A549 (cell line): ENCODE results near the gene BEND6. TPM values are rescaled to one million over a fixed set of nuclear protein-coding genes. Genes with fewer than 3 reads are reported as not detected.

ENCODE experiments used
- ATAC-seq, 2 experiments: fragments of 200-7000 bp in 1 of 2; fragments of >200 bp in 1 of 2; cut with Nextera tagmentation in 1 of 2; cut with Tn5 transposase in 1 of 2; 3 replicates each; pipeline versions ENCODE4 v1.8.0 to v1.9.1; 2018 to 2020; ENCODE audit warnings: mild to moderate bottlenecking in 1 of 2, moderate library complexity in 1 of 2
- CTCF ChIA-PET: fragments of 300-600 bp; sonication (Branson Sonifier 250); formaldehyde crosslinking; extraction: SDS; loops from one replicate; lab custom pipeline; 2021; ENCODE audit warnings: antibody characterized with exemption, inconsistent platforms; lab: Yijun Ruan, JAX
- POLR2A ChIA-PET: fragments of 350-600 bp; formaldehyde crosslinking; extraction: SDS; loops from one replicate; lab custom pipeline; 2021; ENCODE audit warnings: antibody characterized with exemption, inconsistent platforms; lab: Yijun Ruan, JAX
- DNase-seq, 2 experiments: peaks; one replicate each; pipeline versions ENCODE4 v3.0.0 to v3.0.0-alpha.2; 2011 to 2016; ENCODE audit warnings: low read depth in 1 of 2, low spot score in 1 of 2
- FAIRE-seq: peaks from 2 replicates; lab custom pipeline; 2011; peaks lifted over from hg19 to GRCh38; lab: Jason Lieb, UNC
- H3K27ac ChIP-seq, 2 experiments: fragments of >200 bp; sonication (Bioruptor Twin); formaldehyde crosslinking; 3 replicates each; pipeline ENCODE4 v1.5.1; 2016 to 2017
- H3K4me1 ChIP-seq: fragments of >200 bp; sonication (Bioruptor Twin); formaldehyde crosslinking; 3 replicates; pipeline ENCODE4 v1.6.1; 2016
- H3K4me2 ChIP-seq: fragments of >200 bp; sonication (Bioruptor Twin); formaldehyde crosslinking; 3 replicates; pipeline ENCODE4 v1.6.1; 2016
- H3K4me3 ChIP-seq: fragments of >200 bp; sonication (Bioruptor Twin); formaldehyde crosslinking; 3 replicates; pipeline ENCODE4 v1.5.1; 2016
- H3K9me3 ChIP-seq: fragments of >200 bp; sonication (Bioruptor Twin); formaldehyde crosslinking; 3 replicates; pipeline ENCODE4 v1.6.1; 2016
- BHLHE40 ChIP-seq: IDR thresholded peaks from 2 replicates; pipeline ENCODE4 v1.6.1; 2012; ENCODE audit warnings: low read depth, low read length, inconsistent platforms
- CBX8 ChIP-seq: fragments of 200-600 bp; sonication (generic); IDR thresholded peaks from 2 replicates; pipeline ENCODE4 v1.6.1; 2016
- CEBPB ChIP-seq, 2 experiments: fragments of >200 bp in 1 of 2; sonication (Bioruptor Twin) in 1 of 2; formaldehyde crosslinking in 1 of 2; IDR thresholded peaks; 2 replicates each; pipeline ENCODE4 v1.6.1; 2012 to 2016
- ELK1 ChIP-seq: fragments of 150-350 bp; IDR thresholded peaks from 2 replicates; pipeline ENCODE4 v1.6.1; 2014; ENCODE audit warnings: low read depth, mild to moderate bottlenecking, low read length
- EP300 ChIP-seq, 2 experiments: fragments of >200 bp; sonication (Bioruptor Twin); formaldehyde crosslinking; IDR thresholded peaks; 2 replicates in 1 of 2; 3 replicates in 1 of 2; pipeline ENCODE4 v1.6.1; 2016 to 2017
- ESRRA ChIP-seq: fragments of 150-350 bp; IDR thresholded peaks from 2 replicates; pipeline ENCODE4 v1.6.1; 2014; ENCODE audit warnings: mild to moderate bottlenecking, low read length, borderline replicate concordance
- FOSB ChIP-seq: fragments of 250-450 bp; sonication (Bioruptor Pico); IDR thresholded peaks from 2 replicates; pipeline ENCODE4 v1.5.0; 2020; ENCODE audit warnings: mild to moderate bottlenecking, moderate library complexity
- FOSL2 ChIP-seq, 2 experiments: fragments of 450-650 bp in 1 of 2; fragments of >200 bp in 1 of 2; sonication (Bioruptor Twin) in 1 of 2; formaldehyde crosslinking; IDR thresholded peaks; 2 replicates each; pipeline versions ENCODE4 v1.5.0 to v1.6.1; 2016 to 2020; ENCODE audit warnings: mild to moderate bottlenecking in 1 of 2, moderate library complexity in 1 of 2
- FOXS1 ChIP-seq: fragments of 250-450 bp; sonication (Bioruptor Pico); IDR thresholded peaks from 2 replicates; pipeline ENCODE4 v1.5.0; 2020; ENCODE audit warnings: mild to moderate bottlenecking, moderate library complexity
- GATA3 ChIP-seq: IDR thresholded peaks from 2 replicates; pipeline ENCODE4 v1.6.1; 2012; ENCODE audit warnings: borderline replicate concordance
- HEYL ChIP-seq: fragments of 250-450 bp; sonication (Bioruptor Pico); IDR thresholded peaks from 2 replicates; pipeline ENCODE4 v1.8.0; 2021; ENCODE audit warnings: mild to moderate bottlenecking, moderate library complexity
- HOXA7 ChIP-seq: fragments of 250-450 bp; sonication (Bioruptor Pico); IDR thresholded peaks from 2 replicates; pipeline ENCODE4 v1.5.0; 2020; ENCODE audit warnings: mild to moderate bottlenecking, moderate library complexity
- JUN ChIP-seq, 2 experiments: fragments of >200 bp; sonication (Bioruptor Twin); formaldehyde crosslinking; IDR thresholded peaks; 2 replicates in 1 of 2; 3 replicates in 1 of 2; pipeline ENCODE4 v1.6.1; 2016 to 2017
- JUNB ChIP-seq: fragments of >200 bp; sonication (Bioruptor Twin); formaldehyde crosslinking; IDR thresholded peaks from 2 replicates; pipeline ENCODE4 v1.6.1; 2016
- KDM1A ChIP-seq: fragments of 200-600 bp; sonication (generic); IDR thresholded peaks from 2 replicates; pipeline ENCODE4 v1.6.1; 2016; ENCODE audit warnings: low read depth, mild to moderate bottlenecking
- KDM5A ChIP-seq: fragments of 200-600 bp; sonication (generic); IDR thresholded peaks from 2 replicates; pipeline ENCODE4 v1.6.1; 2016; ENCODE audit warnings: antibody characterized with exemption, mild to moderate bottlenecking
- MAZ ChIP-seq: fragments of 150-350 bp; IDR thresholded peaks from 2 replicates; pipeline ENCODE4 v1.6.1; 2014; ENCODE audit warnings: antibody characterized with exemption, low read depth, low read length, borderline replicate concordance
- NFE2L2 ChIP-seq: fragments of 150-350 bp; conservative IDR thresholded peaks from 2 replicates; pipeline ENCODE4 v1.6.1; 2014; ENCODE audit warnings: low read length
- NPAS2 ChIP-seq: fragments of 250-450 bp; sonication (Bioruptor Pico); IDR thresholded peaks from 2 replicates; pipeline ENCODE4 v1.8.0; 2022; ENCODE audit warnings: mild to moderate bottlenecking, moderate library complexity, borderline replicate concordance
- NR3C1 ChIP-seq: fragments of >200 bp; sonication (Bioruptor Twin); formaldehyde crosslinking; IDR thresholded peaks from 3 replicates; pipeline ENCODE4 v1.6.1; 2017
- POLR2A ChIP-seq: IDR thresholded peaks from 2 replicates; pipeline ENCODE4 v1.6.1; 2012; ENCODE audit warnings: mild to moderate bottlenecking, low read length
- POLR2AphosphoS2 ChIP-seq: conservative IDR thresholded peaks from 2 replicates; pipeline ENCODE4 v1.6.1; 2012; ENCODE audit warnings: low read length, improper control_type of control experiment, inconsistent platforms
- RFX5 ChIP-seq: fragments of 450-650 bp; IDR thresholded peaks from 2 replicates; pipeline ENCODE4 v1.7.1; 2014; ENCODE audit warnings: antibody characterized with exemption, mild to moderate bottlenecking, moderate library complexity
- SMC3 ChIP-seq: fragments of >200 bp; sonication (Bioruptor Twin); formaldehyde crosslinking; IDR thresholded peaks from 3 replicates; pipeline ENCODE4 v1.6.1; 2018; ENCODE audit warnings: inconsistent platforms
- TFCP2L1 ChIP-seq: fragments of 250-450 bp; sonication (Bioruptor Pico); IDR thresholded peaks from 2 replicates; pipeline ENCODE4 v1.5.0; 2021; ENCODE audit warnings: mild to moderate bottlenecking
- TP53 ChIP-seq: fragments of 250-450 bp; sonication (Bioruptor Pico); IDR thresholded peaks from 2 replicates; pipeline ENCODE4 v1.5.0; 2021; ENCODE audit warnings: mild to moderate bottlenecking, moderate library complexity
- ZFP36 ChIP-seq: fragments of 450-650 bp; IDR thresholded peaks from 2 replicates; pipeline ENCODE4 v1.6.1; 2014; ENCODE audit warnings: borderline replicate concordance; ENCODE audit not compliant: partially characterized antibody
- ZNF302 ChIP-seq: fragments of 250-450 bp; sonication (Bioruptor Pico); IDR thresholded peaks from 2 replicates; pipeline ENCODE4 v1.9.0; 2021; ENCODE audit warnings: inconsistent platforms, mild to moderate bottlenecking, moderate library complexity
- WGBS: methylation state at CpG from one replicate; pipeline ENCODE4 v1.1.6; 2017; ENCODE audit errors: missing lambda C conversion rate; 5-methylcytosine and 5-hydroxymethylcytosine counted together
- polyA plus RNA-seq, 4 experiments: library from polyadenylated mRNA; depleted of rRNA in 3 of 4; stranded (reverse); fragments of >200 nt; fragmentation: RNase III in 1 of 4; extraction: RNeasy Plus Mini Kit Qiagen cat#74134 plus additional on column Dnase treatment in 1 of 4; gene quantifications; 2 replicates in 3 of 4; 3 replicates in 1 of 4; pipeline ENCODE4 v1.2.3, GENCODE V29; 2011 to 2017
- TF ChIP-seq, protein P1 (sequence below): fragments of >200 bp; sonication (Bioruptor Twin); formaldehyde crosslinking; IDR thresholded peaks from 3 replicates; pipeline ENCODE4 v1.5.1; 2016
- TF ChIP-seq, protein P2 (sequence below): fragments of 250-450 bp; sonication (Bioruptor Pico); IDR thresholded peaks from 2 replicates; pipeline ENCODE4 v1.5.0; 2020; ENCODE audit warnings: low read depth, mild to moderate bottlenecking, moderate library complexity
- TF ChIP-seq, protein P3 (sequence below): fragments of 250-450 bp; sonication (Bioruptor Pico); IDR thresholded peaks from 2 replicates; pipeline ENCODE4 v1.5.0; 2021; ENCODE audit warnings: mild to moderate bottlenecking, moderate library complexity, borderline replicate concordance

Gene BEND6
- polyA plus RNA-seq, 2 of the 4 experiments (the other 2 are of a cell fraction): 2.1 to 2.9 TPM

DNA sequence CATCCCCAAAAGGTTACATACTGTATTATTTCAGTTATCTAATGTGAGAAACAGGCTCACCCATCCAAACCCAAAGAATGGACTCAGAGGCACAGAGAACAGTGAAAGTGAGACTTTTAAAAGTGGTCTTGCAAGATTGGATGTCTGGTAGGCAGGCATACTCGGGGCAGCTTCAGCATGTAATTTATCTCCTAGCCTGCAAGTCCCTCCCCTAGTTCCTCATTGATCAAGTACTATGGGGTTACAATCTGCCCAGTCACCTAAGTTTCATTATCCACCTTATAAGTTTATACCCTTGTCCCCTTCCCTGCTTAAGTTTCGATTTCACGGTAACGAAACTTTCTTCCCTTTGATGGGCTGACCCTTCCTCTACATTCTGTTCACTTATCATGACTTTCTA, 114.3 kb downstream of the BEND6 start:
- H3K27ac ChIP-seq: no peak overlapping the region
- POLR2A ChIA-PET: no interaction called here
- FAIRE-seq (no peak), DNase-seq (no peak), ATAC-seq (no peak)
- no peak overlapping the region for H3K4me3 ChIP-seq
- 91% methylated on average over 4 of the region's 4 CpGs for WGBS
- no peak for TF ChIP-seq TP53 (CRISPR knock-in tag)
- CTCF ChIA-PET: no interaction called here
- H3K9me3 ChIP-seq: no peaks in the 10 kb centered on the region
- no peaks in the 10 kb centered on the region for H3K4me1 ChIP-seq
- H3K4me2 ChIP-seq: no peak overlapping the region

GRCh38 chr6:57069920-57070331, 115.0 kb downstream of the BEND6 start:
- H3K4me3 ChIP-seq: no peak overlapping the region
- H3K4me1 ChIP-seq: no peaks in the 10 kb centered on the region
- no peak for DNase-seq
- 93% methylated on average over 8 of the region's 9 CpGs for WGBS
- FAIRE-seq: no peak
- no peak overlapping the region for H3K27ac ChIP-seq
- no peaks in the 10 kb centered on the region for H3K9me3 ChIP-seq
- ChIA-PET CTCF (no interaction called here), POLR2A (no interaction called here)
- no peak overlapping the region for H3K4me2 ChIP-seq
- TF ChIP-seq EP300 (IDR thresholded peaks at IDR 0.05) (no peak), ESRRA (no peak), NPAS2 (CRISPR knock-in tag) (no peak), FOSL2 (IDR thresholded peaks at IDR 0.05) (no peak), FOSL2 (CRISPR knock-in tag; IDR thresholded peaks at IDR 0.05) (no peak), FOSB (CRISPR knock-in tag) (no peak), JUNB (no peak), CEBPB (IDR thresholded peaks at IDR 0.05) (no peak), KDM1A (no peak), ZFP36 (no peak), MAZ (no peak), CBX8 (no peak), SMC3 (no peak), HOXA7 (no peak), GATA3 (no peak), HEYL (no peak)
- TF ChIP-seq, protein P1, sequence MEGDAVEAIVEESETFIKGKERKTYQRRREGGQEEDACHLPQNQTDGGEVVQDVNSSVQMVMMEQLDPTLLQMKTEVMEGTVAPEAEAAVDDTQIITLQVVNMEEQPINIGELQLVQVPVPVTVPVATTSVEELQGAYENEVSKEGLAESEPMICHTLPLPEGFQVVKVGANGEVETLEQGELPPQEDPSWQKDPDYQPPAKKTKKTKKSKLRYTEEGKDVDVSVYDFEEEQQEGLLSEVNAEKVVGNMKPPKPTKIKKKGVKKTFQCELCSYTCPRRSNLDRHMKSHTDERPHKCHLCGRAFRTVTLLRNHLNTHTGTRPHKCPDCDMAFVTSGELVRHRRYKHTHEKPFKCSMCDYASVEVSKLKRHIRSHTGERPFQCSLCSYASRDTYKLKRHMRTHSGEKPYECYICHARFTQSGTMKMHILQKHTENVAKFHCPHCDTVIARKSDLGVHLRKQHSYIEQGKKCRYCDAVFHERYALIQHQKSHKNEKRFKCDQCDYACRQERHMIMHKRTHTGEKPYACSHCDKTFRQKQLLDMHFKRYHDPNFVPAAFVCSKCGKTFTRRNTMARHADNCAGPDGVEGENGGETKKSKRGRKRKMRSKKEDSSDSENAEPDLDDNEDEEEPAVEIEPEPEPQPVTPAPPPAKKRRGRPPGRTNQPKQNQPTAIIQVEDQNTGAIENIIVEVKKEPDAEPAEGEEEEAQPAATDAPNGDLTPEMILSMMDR: no peak
- TF ChIP-seq, protein P2, sequence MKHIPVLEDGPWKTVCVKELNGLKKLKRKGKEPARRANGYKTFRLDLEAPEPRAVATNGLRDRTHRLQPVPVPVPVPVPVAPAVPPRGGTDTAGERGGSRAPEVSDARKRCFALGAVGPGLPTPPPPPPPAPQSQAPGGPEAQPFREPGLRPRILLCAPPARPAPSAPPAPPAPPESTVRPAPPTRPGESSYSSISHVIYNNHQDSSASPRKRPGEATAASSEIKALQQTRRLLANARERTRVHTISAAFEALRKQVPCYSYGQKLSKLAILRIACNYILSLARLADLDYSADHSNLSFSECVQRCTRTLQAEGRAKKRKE (CRISPR knock-in tag): no peak
- ATAC-seq: no peak

GRCh38 chr6:57072108-57072507, 117.2 kb downstream of the BEND6 start:
- ChIA-PET POLR2A (no interaction called here), CTCF (no interaction called here)
- Histone ChIP-seq H3K4me3 (no peak overlapping the region), H3K4me2 (no peak overlapping the region), H3K27ac (no peak overlapping the region), H3K9me3 (no peaks in the 10 kb centered on the region), H3K4me1 (no peaks in the 10 kb centered on the region)
- WGBS: 92% methylated on average over 3 of the region's 3 CpGs
- TF ChIP-seq, protein P3, sequence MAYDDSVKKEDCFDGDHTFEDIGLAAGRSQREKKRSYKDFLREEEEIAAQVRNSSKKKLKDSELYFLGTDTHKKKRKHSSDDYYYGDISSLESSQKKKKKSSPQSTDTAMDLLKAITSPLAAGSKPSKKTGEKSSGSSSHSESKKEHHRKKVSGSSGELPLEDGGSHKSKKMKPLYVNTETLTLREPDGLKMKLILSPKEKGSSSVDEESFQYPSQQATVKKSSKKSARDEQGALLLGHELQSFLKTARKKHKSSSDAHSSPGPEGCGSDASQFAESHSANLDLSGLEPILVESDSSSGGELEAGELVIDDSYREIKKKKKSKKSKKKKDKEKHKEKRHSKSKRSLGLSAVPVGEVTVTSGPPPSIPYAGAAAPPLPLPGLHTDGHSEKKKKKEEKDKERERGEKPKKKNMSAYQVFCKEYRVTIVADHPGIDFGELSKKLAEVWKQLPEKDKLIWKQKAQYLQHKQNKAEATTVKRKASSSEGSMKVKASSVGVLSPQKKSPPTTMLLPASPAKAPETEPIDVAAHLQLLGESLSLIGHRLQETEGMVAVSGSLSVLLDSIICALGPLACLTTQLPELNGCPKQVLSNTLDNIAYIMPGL (CRISPR knock-in tag): no peak
- TF ChIP-seq FOXS1 (no peak), POLR2AphosphoS2 (no peak), CBX8 (no peak), ZNF302 (CRISPR knock-in tag) (no peak), TFCP2L1 (CRISPR knock-in tag) (no peak), CEBPB (IDR thresholded peaks at IDR 0.05) (no peak), HOXA7 (no peak), RFX5 (no peak), JUNB (no peak), BHLHE40 (no peak), KDM5A (no peak), FOSL2 (IDR thresholded peaks at IDR 0.05) (no peak), FOSL2 (CRISPR knock-in tag; IDR thresholded peaks at IDR 0.05) (no peak), POLR2A (no peak), NR3C1 (no peak), EP300 (IDR thresholded peaks at IDR 0.05) (no peak), JUN (IDR thresholded peaks at IDR 0.05) (no peak), NFE2L2 (no peak), ELK1 (no peak)
- no peak for DNase-seq
- no peak for FAIRE-seq
- no peak for ATAC-seq
